Activated T-helper 1 cell treated with anti-CD3 and anti-CD28 coated beads, Interleukin-12 subunit alpha, Interleukin-12 subunit beta, Interleukin-2, Interleukin-4 antibody, amounts not matched to agents 30 ng/mL and 10 ng/mL and 1 ng/mL, durations not matched to agents 14 hours and 24 hours and 36 hours (primary cell): ENCODE data around the gene ELAC1. TPM values are rescaled to one million over a fixed set of nuclear protein-coding genes. Genes with fewer than 3 reads are reported as not detected.
"Not testable (repeated sequence)": the region's sequence is repeated elsewhere in the genome, so short reads cannot be mapped to it uniquely, and the experiment has no call there.

Source experiments
- DNase-seq: peaks from one replicate; pipeline ENCODE4 v3.0.0; 2021; ENCODE audit warnings: low spot score
- H3K27ac Mint-ChIP-seq: one replicate; pipeline ENCODE4 v1.8.0; 2021; ENCODE audit warnings: mild to moderate bottlenecking, mixed read lengths
- H3K27me3 Mint-ChIP-seq: one replicate; pipeline ENCODE4 v1.8.0; 2022; ENCODE audit warnings: mild to moderate bottlenecking, moderate library complexity, mixed read lengths; ENCODE audit not compliant: insufficient read depth
- H3K36me3 Mint-ChIP-seq: one replicate; pipeline ENCODE4 v1.8.0; 2021; ENCODE audit warnings: low read depth, mixed read lengths
- H3K4me1 Mint-ChIP-seq: one replicate; pipeline ENCODE4 v1.8.0; 2021; ENCODE audit warnings: low read depth, mixed read lengths
- H3K4me3 Mint-ChIP-seq: one replicate; pipeline ENCODE4 v1.8.0; 2021; ENCODE audit warnings: mild to moderate bottlenecking, moderate library complexity, mixed read lengths
- H3K9me3 Mint-ChIP-seq: one replicate; pipeline ENCODE4 v1.8.0; 2021; ENCODE audit warnings: mixed read lengths
- intact Hi-C: fragments of 100-400 bp; cut with micrococcal nuclease; formaldehyde crosslinking; loops from one replicate; pipeline ENCODE4 v1.15.1; 2024
- total RNA-seq: library from RNA; stranded (reverse); gene quantifications from 2 replicates; pipeline ENCODE4 v1.2.3, GENCODE V29; 2022

ELAC1 gene
- total RNA-seq, 1 donor from 2014 or later, result 6.7 TPM

DNA sequence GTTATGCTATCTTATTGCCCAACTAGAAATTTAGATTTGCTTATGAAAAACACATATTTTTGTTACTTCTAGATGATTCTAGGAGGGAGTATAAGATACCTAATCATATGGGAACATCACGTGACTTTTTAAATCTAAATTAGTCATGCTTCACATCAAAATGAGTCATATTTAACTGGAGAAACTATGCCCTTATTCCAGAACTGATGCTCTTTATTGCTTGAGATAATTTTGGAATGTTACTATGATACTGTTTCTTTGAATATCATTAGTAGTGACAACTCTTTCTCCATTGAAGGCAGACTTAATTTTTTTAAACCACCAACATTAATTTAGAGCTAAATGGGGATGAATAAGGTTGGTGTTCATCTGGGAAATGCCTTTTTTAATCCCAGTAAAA is 19.9 kb upstream of the ELAC1 start:
- no peaks in the 10 kb centered on the region for H3K9me3 Mint-ChIP-seq
- intact Hi-C loops, result loop anchor here (2.0 kb wide), 1 partner anchor 21 kb away; the partner anchor contains the start of gene ELAC1
- H3K27ac Mint-ChIP-seq, result no peak overlapping the region
- DNase-seq, result no peak
- H3K4me1 Mint-ChIP-seq, result no peaks in the 10 kb centered on the region
- H3K36me3 Mint-ChIP-seq, result peaks cover 14% of the 10 kb centered on the region
- no peak overlapping the region for H3K4me3 Mint-ChIP-seq
- H3K27me3 Mint-ChIP-seq, result no peaks in the 10 kb centered on the region

DNA sequence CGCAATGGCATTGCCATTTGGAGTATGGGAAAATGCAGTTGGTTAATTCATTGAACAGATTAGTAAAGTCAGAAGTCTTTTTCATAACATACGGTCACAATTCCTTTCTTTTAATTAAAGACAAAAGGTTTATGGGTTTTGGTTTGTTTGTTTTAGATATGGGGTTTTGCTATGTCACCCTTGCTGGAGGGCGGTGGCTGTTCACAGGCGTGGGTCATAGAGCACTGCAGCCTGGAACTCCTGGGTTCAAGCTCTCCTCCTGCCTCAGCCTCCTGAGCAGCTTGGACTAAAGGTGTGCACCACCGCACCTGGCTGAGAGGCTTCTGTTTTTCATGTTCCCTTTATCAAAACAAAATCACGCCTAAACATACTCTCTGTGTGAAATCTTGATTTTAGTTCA is 18.7 kb upstream of the ELAC1 start:
- Mint-ChIP-seq H3K4me3 (no peak overlapping the region), H3K27me3 (no peaks in the 10 kb centered on the region), H3K27ac (no peak overlapping the region), H3K4me1 (no peaks in the 10 kb centered on the region), H3K36me3 (peaks cover 10% of the 10 kb centered on the region), H3K9me3 (no peaks in the 10 kb centered on the region)
- no peak for DNase-seq
- intact Hi-C loops, result no loop called here

DNA sequence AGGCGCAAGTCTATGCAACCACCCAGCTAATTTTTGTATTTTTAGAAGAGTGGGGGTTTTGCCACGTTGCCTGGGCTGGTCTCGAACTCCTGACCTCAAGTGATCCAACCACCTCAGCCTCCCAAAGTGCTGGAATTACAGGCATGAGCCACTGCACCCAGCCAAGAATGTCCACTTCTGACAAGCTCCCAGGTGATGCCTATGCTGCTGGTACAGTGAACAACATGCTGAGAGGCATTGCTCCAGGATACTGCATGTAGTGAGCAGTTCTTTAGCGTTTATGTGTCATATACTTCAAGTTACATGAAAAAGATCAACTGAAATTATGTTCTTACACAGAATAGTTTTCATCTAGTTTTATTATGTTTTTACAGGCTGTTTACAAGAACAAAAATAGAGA is 17.2 kb upstream of the ELAC1 start:
- DNase-seq, result no peak
- no peaks in the 10 kb centered on the region for H3K9me3 Mint-ChIP-seq
- no peaks in the 10 kb centered on the region for H3K27me3 Mint-ChIP-seq
- no peaks in the 10 kb centered on the region for H3K4me1 Mint-ChIP-seq
- H3K4me3 Mint-ChIP-seq, result no peak overlapping the region
- H3K27ac Mint-ChIP-seq, result no peak overlapping the region
- intact Hi-C loops, result no loop called here
- H3K36me3 Mint-ChIP-seq, result peaks cover 8% of the 10 kb centered on the region

DNA sequence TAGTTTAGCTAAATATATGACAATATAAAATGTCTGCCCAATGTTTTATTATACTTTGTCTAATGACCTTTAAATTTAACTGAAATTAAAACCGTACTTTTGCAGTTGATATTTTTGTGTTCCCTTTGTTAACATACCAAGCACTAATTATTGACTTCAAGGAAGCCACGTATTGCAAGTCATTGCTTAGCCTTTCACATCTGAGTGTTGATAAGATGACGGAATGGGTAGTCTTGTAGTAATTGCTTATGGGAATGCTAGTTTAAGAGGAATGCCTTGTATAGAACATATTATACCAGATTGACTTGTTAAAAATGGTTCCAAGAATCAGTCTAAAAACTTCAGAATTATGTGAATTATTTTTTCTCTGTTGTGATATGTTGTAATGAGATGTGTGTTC is 14.0 kb upstream of the ELAC1 start:
- DNase-seq, result no peak
- Mint-ChIP-seq H3K27ac (no peak overlapping the region), H3K4me1 (no peaks in the 10 kb centered on the region), H3K9me3 (no peaks in the 10 kb centered on the region), H3K36me3 (no peaks in the 10 kb centered on the region), H3K4me3 (no peak overlapping the region), H3K27me3 (no peaks in the 10 kb centered on the region)
- intact Hi-C loops, result no loop called here

DNA sequence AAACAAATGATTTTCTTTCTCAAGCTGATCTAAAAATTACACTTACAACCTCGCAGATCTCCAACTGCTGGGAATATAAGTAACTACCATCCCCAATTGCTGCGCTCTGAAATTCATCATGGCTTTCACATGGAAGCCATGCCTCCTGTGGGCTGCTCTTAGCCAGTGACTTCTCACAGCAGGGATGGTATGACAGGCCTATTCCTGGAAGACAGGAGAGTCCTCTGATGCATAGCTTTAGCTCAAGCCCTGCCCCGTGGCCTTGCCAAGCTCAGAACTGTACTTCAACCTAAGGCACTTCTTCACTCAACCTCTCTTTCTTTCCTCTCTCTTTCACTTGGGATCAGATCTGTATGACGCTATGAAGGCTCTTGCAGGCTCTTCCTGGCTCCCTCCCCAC is 12.6 kb upstream of the ELAC1 start:
- Mint-ChIP-seq H3K9me3 (no peaks in the 10 kb centered on the region), H3K4me1 (no peaks in the 10 kb centered on the region), H3K4me3 (no peak overlapping the region), H3K27ac (no peak overlapping the region), H3K27me3 (no peaks in the 10 kb centered on the region), H3K36me3 (no peaks in the 10 kb centered on the region)
- intact Hi-C loops, result no loop called here
- DNase-seq, result no peak

DNA sequence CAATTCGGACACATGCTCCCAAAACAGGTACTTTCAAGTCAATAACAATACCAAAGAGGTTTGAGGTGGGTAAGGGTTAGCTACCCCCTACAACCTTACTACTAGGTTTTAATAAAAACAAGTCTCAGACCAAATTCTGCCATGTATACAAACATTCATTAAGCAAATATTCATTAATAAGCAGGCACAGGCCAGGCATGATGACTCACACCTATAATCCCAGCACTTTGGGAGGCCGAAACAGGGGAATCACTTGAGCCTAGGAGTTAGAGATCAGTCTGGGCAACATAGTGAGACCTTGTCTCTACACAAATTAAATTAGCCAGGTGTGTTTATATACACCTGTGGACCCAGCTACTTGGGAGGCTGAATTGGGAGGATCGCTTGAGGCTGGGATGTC is 11.7 kb upstream of the ELAC1 start:
- intact Hi-C loops, result no loop called here
- H3K4me3 Mint-ChIP-seq, result no peak overlapping the region
- H3K36me3 Mint-ChIP-seq, result peaks cover 2% of the 10 kb centered on the region
- H3K27me3 Mint-ChIP-seq, result no peaks in the 10 kb centered on the region
- peaks cover 5% of the 10 kb centered on the region for H3K9me3 Mint-ChIP-seq
- no peak overlapping the region for H3K27ac Mint-ChIP-seq
- H3K4me1 Mint-ChIP-seq, result no peaks in the 10 kb centered on the region
- DNase-seq, result no peak

DNA sequence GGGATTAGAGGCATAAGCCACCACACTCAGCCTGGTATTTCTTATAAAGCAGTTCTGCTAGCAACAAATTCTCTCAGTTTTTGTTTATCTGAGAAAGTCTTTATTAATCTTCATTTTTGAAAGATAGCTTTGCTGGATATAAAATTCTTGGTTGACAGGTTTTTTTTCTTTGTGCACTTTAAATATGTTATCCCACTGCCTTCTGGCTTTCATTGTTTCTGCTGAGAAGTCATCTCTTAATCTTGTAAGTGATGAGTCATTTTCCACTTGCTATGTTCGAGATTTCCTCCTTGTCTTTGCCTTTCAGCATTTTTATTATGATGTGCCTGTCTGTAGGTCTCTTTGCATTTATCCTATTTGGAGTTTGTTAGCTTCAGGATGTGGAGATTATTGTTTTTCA is 5.9 kb upstream of the ELAC1 start:
- H3K4me1 Mint-ChIP-seq, result no peaks in the 10 kb centered on the region
- intact Hi-C loops, result loop anchor here (10.0 kb wide), 1 partner anchor 677 kb away; the partner anchor contains the start of genes CXXC1 and MBD1
- H3K27me3 Mint-ChIP-seq, result peaks cover 6% of the 10 kb centered on the region
- peaks cover 5% of the 10 kb centered on the region for H3K36me3 Mint-ChIP-seq
- peaks cover 26% of the 10 kb centered on the region for H3K9me3 Mint-ChIP-seq
- no peak overlapping the region for H3K4me3 Mint-ChIP-seq
- no peak overlapping the region for H3K27ac Mint-ChIP-seq
- no peak for DNase-seq

DNA sequence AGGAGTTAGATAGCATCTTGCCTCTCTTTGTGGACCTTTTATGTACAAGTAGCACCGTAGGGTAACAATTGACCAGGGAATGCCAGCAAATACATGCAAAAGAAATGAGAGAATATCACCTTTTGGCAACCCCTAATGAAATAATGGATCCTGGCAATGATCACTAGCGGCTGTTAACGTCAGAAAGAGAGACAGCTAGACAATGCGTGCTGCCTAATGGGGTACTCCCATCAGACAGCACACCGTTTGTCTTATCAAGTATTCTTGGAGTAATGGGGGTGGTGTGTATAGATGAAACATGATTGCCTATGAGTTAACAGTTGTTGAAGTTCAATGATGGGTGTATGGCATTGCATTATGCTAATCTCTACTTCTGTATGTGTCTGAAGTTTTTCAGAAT is 1.6 kb downstream of the ELAC1 start:
- Mint-ChIP-seq H3K4me1 (peaks cover 26% of the 10 kb centered on the region), H3K27me3 (peaks cover 2% of the 10 kb centered on the region), H3K9me3 (no peaks in the 10 kb centered on the region), H3K4me3 (peak overlapping the region; percentile 96), H3K27ac (no peak overlapping the region), H3K36me3 (peaks cover 4% of the 10 kb centered on the region)
- DNase-seq, result no peak
- intact Hi-C loops, result loop anchor here (2.0 to 10.0 kb wide), 5 partner anchors 23 to 685 kb away; partner anchors contain the start of genes CXXC1, MBD1, MEX3C and MRO

DNA sequence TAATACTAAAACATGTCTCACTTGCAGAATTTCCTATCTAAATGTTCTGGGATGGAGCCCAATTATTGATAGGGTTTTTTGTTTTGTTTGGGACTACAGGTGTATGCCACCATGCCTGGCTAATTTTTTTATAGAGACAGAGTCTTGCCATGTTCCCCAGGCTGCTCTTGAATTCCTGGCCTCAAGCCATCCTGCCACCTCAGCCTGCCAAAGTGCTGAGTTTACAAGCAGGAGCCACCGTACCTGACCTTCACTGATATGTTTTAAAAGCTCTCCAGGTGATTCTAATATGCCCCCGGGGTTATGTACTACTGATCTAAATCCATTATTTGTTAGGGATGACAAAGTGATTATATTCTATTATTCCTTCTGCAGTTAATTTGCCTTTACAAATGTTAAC is 2.2 kb downstream of the ELAC1 start:
- Mint-ChIP-seq H3K27ac (no peak overlapping the region), H3K4me1 (peaks cover 26% of the 10 kb centered on the region), H3K36me3 (peaks cover 9% of the 10 kb centered on the region), H3K4me3 (no peak overlapping the region), H3K27me3 (peaks cover 2% of the 10 kb centered on the region), H3K9me3 (no peaks in the 10 kb centered on the region)
- intact Hi-C loops, result no loop called here
- DNase-seq, result no peak

DNA sequence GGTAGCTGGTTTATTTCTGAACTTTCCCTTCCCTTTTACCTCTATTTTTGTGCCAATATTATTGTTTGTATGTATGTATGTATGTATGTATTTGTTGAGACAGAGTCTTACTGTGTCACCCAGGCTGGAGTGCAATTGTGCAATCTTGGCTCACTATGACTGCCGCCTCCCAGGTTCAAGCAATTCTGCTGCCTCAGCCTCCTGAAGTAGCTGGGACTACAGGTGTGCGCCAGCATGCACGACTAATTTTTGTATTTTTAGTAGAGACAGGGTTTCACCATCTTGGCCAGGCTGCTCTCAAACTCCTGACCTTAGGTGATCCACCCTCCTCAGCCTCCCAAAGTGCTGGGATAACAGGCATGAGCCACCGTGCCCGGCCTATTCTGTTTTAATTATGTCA is 4.6 kb downstream of the ELAC1 start:
- H3K4me3 Mint-ChIP-seq, intact Hi-C loops, H3K27ac Mint-ChIP-seq, DNase-seq, H3K27me3 Mint-ChIP-seq: not testable (repeated sequence)
- Mint-ChIP-seq H3K36me3 (peaks cover 25% of the 10 kb centered on the region), H3K9me3 (peaks cover 19% of the 10 kb centered on the region), H3K4me1 (peaks cover 24% of the 10 kb centered on the region)

DNA sequence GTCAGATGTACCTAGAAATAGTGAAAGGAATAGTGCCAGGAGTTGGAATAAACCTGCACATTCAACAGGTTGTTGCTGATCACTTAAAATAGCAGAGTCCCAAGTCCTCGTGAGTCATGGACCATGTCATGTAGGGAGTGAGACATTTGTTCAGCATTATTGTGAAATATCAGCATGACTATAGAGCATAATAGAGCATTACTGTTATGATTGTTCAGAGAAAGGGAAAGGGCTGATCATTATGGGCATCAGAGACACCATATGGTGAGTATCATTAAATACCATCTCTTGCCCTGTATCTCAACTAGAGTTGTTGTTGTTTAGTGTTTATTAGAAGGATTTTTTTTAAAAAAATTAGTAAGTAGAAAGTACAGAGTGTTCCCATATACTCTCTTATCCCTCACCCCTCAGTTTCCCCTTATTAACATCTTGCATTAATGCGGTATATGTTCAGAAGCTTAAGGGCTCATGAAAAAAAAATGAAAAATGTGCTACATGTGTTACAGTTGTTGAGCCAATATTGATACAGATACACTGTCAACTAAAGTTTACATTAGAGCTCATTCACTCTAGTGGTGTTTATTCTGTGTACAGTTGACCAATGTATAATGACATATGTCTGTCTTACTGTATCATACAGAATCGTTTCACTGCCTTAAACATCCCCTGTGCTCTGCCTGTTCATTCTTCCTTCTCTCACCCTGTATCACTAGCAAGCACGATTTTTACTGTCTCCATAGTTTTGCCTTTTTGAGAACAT is 5.7 kb downstream of the ELAC1 start:
- Mint-ChIP-seq H3K4me1 (peaks cover 22% of the 10 kb centered on the region), H3K27ac (peak overlapping the region; percentile 15), H3K9me3 (peaks cover 31% of the 10 kb centered on the region), H3K27me3 (no peaks in the 10 kb centered on the region), H3K36me3 (peaks cover 37% of the 10 kb centered on the region), H3K4me3 (no peak overlapping the region)
- DNase-seq, result no peak
- intact Hi-C loops, result no loop called here

DNA sequence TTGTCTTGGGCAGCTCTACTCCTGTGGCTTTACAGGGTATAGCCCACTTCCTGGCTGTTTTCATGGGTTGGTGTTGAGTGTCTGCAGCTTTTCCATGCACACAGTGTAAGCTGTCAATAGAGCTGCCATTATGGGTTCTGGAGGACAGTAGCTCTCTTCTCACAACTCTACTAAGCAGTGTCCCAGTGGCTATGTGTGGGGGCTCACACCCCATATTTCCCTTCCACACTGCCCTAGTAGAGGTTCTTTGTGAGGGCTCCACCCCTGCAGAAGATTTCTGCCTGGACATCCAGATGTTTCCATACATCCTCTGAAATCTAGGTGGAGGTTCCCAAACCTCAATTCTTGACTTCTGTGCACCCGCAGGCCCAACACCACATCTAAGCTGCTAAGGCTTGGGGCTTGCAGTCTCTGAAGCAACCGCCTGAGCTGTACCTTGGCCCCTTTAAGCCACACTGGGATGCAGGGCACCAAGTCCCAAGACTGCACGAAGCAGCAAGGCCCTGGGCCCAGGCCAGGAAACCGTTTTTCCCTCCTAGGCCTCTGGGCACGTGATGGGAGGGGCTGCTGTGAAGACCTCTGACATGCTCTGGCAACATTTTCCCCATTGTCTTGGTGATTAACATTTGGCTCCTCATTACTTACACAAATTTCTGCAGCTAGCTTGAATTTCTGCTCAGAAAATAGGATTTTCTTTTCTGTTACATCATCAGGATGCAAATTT is 9.4 kb downstream of the ELAC1 start:
- intact Hi-C loops, result no loop called here
- H3K4me1 Mint-ChIP-seq, result peaks cover 5% of the 10 kb centered on the region
- H3K36me3 Mint-ChIP-seq, result peaks cover 36% of the 10 kb centered on the region

DNA sequence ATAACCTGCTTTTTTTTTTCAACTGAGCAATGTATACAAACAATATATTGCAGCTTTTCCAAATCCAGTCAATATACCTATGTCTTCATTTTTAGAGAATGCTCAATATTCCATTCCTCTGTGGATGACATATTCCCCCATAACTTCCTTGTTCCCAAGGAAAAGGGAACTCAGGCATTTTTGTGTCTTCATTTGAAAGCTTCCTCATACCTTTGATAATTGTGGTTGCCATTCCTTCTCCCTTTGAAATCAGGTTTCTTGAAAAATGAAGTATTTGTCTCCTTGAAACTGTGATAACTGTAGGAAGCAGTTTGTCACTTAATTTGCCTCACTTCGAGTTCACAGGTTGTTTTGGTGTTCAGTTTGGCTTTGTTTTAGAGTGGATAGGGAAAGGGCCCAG is 13.5 kb downstream of the ELAC1 start:
- Mint-ChIP-seq H3K4me1 (no peaks in the 10 kb centered on the region), H3K27me3 (no peaks in the 10 kb centered on the region), H3K27ac (no peak overlapping the region), H3K4me3 (no peak overlapping the region), H3K9me3 (peaks cover 25% of the 10 kb centered on the region), H3K36me3 (peaks cover 27% of the 10 kb centered on the region)
- DNase-seq, result no peak
- intact Hi-C loops, result no loop called here

More for the DNA sequence above, 9.4 kb downstream of the ELAC1 start:
- no peak for DNase-seq
- Mint-ChIP-seq H3K9me3 (peaks cover 34% of the 10 kb centered on the region), H3K4me3 (no peak overlapping the region), H3K27me3 (no peaks in the 10 kb centered on the region), H3K27ac (no peak overlapping the region)
